Measurements from ENCODE around the gene ARHGEF28. TPM values are rescaled to one million over a fixed set of nuclear protein-coding genes. Genes with fewer than 3 reads are reported as not detected.

The ARHGEF28 gene
- total RNA-seq, 1 donor from 2014 or later: 72.1 TPM

GRCh38 chr5:73887688-73888087 lies 261.7 kb downstream of the ARHGEF28 start:
- H3K4me3 ChIP-seq (ENCODE audit: low read depth, low read length): no peak overlapping the region
- TF ChIP-seq, protein P1, sequence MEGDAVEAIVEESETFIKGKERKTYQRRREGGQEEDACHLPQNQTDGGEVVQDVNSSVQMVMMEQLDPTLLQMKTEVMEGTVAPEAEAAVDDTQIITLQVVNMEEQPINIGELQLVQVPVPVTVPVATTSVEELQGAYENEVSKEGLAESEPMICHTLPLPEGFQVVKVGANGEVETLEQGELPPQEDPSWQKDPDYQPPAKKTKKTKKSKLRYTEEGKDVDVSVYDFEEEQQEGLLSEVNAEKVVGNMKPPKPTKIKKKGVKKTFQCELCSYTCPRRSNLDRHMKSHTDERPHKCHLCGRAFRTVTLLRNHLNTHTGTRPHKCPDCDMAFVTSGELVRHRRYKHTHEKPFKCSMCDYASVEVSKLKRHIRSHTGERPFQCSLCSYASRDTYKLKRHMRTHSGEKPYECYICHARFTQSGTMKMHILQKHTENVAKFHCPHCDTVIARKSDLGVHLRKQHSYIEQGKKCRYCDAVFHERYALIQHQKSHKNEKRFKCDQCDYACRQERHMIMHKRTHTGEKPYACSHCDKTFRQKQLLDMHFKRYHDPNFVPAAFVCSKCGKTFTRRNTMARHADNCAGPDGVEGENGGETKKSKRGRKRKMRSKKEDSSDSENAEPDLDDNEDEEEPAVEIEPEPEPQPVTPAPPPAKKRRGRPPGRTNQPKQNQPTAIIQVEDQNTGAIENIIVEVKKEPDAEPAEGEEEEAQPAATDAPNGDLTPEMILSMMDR (conservative IDR thresholded peaks at IDR 0.05; ENCODE audit: low read depth, low read length): no peak
- DNase-seq (ENCODE audit: low read depth): no peak

DNA sequence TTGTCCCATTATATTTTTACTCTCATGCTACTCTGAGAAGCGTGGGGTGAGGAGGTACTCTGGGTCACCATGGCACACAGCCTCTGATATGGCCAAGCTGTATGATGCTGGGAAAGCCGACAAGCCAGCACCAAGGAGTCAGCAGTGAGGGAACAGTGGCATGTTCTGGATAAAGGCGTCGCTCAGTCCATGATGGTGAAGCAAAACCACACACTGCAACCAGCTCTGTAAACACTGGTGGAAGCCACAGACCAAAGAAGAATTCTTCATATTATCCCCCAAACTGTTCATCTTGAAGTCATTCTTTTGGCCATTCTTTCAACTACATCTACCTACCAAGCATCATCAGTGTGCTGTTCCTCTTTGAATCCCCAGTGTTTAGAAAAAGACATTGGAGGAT lies 264.6 kb downstream of the ARHGEF28 start:
- no peak overlapping the region for H3K4me3 ChIP-seq (ENCODE audit: low read depth, low read length)
- TF ChIP-seq, protein P1 (conservative IDR thresholded peaks at IDR 0.05; ENCODE audit: low read depth, low read length): no peak
- no peak for DNase-seq (ENCODE audit: low read depth)

GRCh38 chr5:73892218-73892617 lies 266.2 kb downstream of the ARHGEF28 start:
- TF ChIP-seq, protein P1 (conservative IDR thresholded peaks at IDR 0.05; ENCODE audit: low read depth, low read length): no peak
- H3K4me3 ChIP-seq (ENCODE audit: low read depth, low read length): no peak overlapping the region
- DNase-seq (ENCODE audit: low read depth): no peak

- no peak for DNase-seq (ENCODE audit: low read depth)
- H3K4me3 ChIP-seq (ENCODE audit: low read depth, low read length): no peak overlapping the region
- TF ChIP-seq, protein P1 (conservative IDR thresholded peaks at IDR 0.05; ENCODE audit: low read depth, low read length): no peak
Measured at GRCh38 chr5:73892806-73893205, 266.8 kb downstream of the ARHGEF28 start.

GRCh38 chr5:73893813-73894212 lies 267.8 kb downstream of the ARHGEF28 start:
- no peak overlapping the region for H3K4me3 ChIP-seq (ENCODE audit: low read depth, low read length)
- no peak for DNase-seq (ENCODE audit: low read depth)
- TF ChIP-seq, protein P1 (conservative IDR thresholded peaks at IDR 0.05; ENCODE audit: low read depth, low read length): no peak

DNA sequence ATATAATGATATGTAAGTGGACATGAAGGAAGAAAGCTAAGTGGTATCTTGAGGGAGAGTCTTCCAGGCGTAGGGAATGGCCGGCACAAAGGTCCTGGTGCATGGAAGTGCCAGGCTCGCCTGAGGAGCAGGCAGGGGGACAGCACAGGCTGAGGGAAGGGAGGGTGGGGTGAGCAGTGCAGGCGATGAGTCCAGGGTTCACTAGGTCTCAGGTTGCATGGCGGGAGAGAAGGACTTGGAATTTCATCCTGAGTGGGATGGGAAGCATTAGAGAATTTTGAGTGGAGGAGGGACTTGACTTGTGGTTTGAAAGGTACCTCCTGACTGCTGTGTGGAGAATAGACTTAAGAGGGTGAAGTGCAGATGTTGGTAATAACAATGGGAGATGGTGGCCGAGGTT lies 268.9 kb downstream of the ARHGEF28 start:
- TF ChIP-seq, protein P1 (conservative IDR thresholded peaks at IDR 0.05; ENCODE audit: low read depth, low read length): no peak
- DNase-seq (ENCODE audit: low read depth): no peak

DNA sequence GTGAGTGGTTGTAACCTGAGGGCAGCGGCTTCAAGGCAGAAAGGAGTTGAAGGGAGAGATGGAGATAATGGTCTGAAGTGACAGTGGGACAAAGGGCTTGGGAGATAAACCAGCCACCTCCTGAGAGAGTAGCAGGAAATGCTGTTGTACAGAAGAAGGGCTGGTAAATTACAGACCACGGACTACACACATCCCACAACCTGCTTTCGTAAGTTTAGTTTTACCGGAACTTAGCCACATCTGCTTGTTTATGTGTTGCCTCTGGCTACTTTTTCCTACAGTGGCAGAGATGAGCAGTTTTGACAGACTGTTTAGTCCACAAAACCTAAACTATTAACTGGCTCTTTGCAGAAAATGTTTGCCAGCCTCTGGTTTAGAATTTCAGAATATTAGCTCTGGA lies 269.5 kb downstream of the ARHGEF28 start:
- DNase-seq (ENCODE audit: low read depth): no peak
- TF ChIP-seq, protein P1 (conservative IDR thresholded peaks at IDR 0.05; ENCODE audit: low read depth, low read length): no peak

More for the DNA sequence above, 268.9 kb downstream of the ARHGEF28 start:
- no peak overlapping the region for H3K4me3 ChIP-seq (ENCODE audit: low read depth, low read length)

More for the DNA sequence above, 269.5 kb downstream of the ARHGEF28 start:
- no peak overlapping the region for H3K4me3 ChIP-seq (ENCODE audit: low read depth, low read length)
